ENCODE results near the gene ZNF580. TPM values are rescaled to one million over a fixed set of nuclear protein-coding genes. Genes with fewer than 3 reads are reported as not detected.

Gene ZNF580
- total and polyA plus RNA-seq, 2 of the 8 experiments (the other 6 are each of a cell fraction or from before 2014, with no cell fraction given), result 12.0 to 24.6 TPM

GRCh38 chr19:55645512-55645881 is 4.7 kb downstream of the ZNF580 start:
- H3K18ac ChIP-seq (ENCODE audit: extremely low read depth, low read length), result no peak overlapping the region
- no peak overlapping the region for H3K14ac ChIP-seq (ENCODE audit: insufficient read length)
- no peak overlapping the region for H4K5ac ChIP-seq (ENCODE audit: insufficient read length, low read depth, low read length)
- no peak overlapping the region for H2BK20ac ChIP-seq (ENCODE audit: low read length)
- H3K56ac ChIP-seq (replicated peaks; ENCODE audit: insufficient read length, low read depth, low read length), result no peak overlapping the region
- no peak overlapping the region for H3K27ac ChIP-seq (ENCODE audit: low read depth, low read length)
- H3K79me2 ChIP-seq (ENCODE audit: control insufficient read depth in 1 of 2, insufficient read depth in 2 of 2, low read length in 2 of 2), result peaks cover 4 to 21% of the 10 kb centered on the region in 2 experiments; a peak in 3 of 4 replicates
- H3K9me3 ChIP-seq (ENCODE audit: insufficient read depth in 2 of 2, low read depth in 1 of 2, low read length in 1 of 2), result no peaks in the 10 kb centered on the region
- H2BK12ac ChIP-seq (ENCODE audit: low read depth, low read length), result no peak overlapping the region
- DNase-seq (ENCODE audit: low read depth in 1 of 2, low spot score in 2 of 2), result no peak
- 88% methylated on average over 5 of the region's 5 CpGs; no CpG with 5 or more reads in 1 of the 2 experiments for WGBS, 2 experiments (ENCODE audit: extremely low coverage in 1 of 2, insufficient coverage in 1 of 2, insufficient read length in 1 of 2, insufficient replicate concordance in 2 of 2, low coverage in 1 of 2, low lambda C conversion rate in 2 of 2, missing lambda C conversion rate in 1 of 2)
- ChIA-PET POLR2A (ENCODE audit: partially characterized antibody) (interaction anchor here (0.7 to 9.2 kb wide), 6 partner anchors 11 to 240 kb away, joined by 3 to 96 read pairs (median 3); partner anchors contain the start of genes FIZ1 and ZNF784), CTCF (ENCODE audit: partially characterized antibody) (interaction anchor here (4.0 to 6.9 kb wide), 3 partner anchors 7 to 14 kb away, joined by 18 to 56 read pairs (median 30); no protein-coding TSS in a partner anchor)
- no peaks in the 10 kb centered on the region for H3K27me3 ChIP-seq (replicated peaks in 1 of 4; ENCODE audit: control insufficient read depth in 3 of 4, extremely low read depth in 1 of 4, insufficient read depth in 3 of 4, low read length in 3 of 4)
- no peak overlapping the region for H2BK120ac ChIP-seq (replicated peaks; ENCODE audit: low read depth, low read length)
- H3K23ac ChIP-seq (ENCODE audit: insufficient read length), result no peak overlapping the region
- no peak overlapping the region for H2BK5ac ChIP-seq (ENCODE audit: low read depth, low read length)
- no peak overlapping the region for H3K4ac ChIP-seq (replicated peaks; ENCODE audit: insufficient read length, low read depth, low read length)
- TF ChIP-seq NANOG (IDR thresholded peaks at IDR 0.05; ENCODE audit: insufficient read depth, low read depth, low read length, poor library complexity, severe bottlenecking) (no peak), BACH1 (IDR thresholded peaks at IDR 0.05; ENCODE audit: low read length) (no peak), SAP30 (IDR thresholded peaks at IDR 0.05; ENCODE audit: insufficient read depth, insufficient replicate concordance, low read length) (no peak), CREB1 (IDR thresholded peaks at IDR 0.05) (no peak), POU5F1 (IDR thresholded peaks at IDR 0.05; ENCODE audit: low read depth, low read length) (no peak), MAX (IDR thresholded peaks at IDR 0.05) (no peak), TCF12 (IDR thresholded peaks at IDR 0.05; ENCODE audit: low read depth, low read length) (no peak), SRF (IDR thresholded peaks at IDR 0.05; ENCODE audit: low read depth, low read length) (no peak), USF2 (IDR thresholded peaks at IDR 0.05; ENCODE audit: low read length) (no peak), NRF1 (IDR thresholded peaks at IDR 0.05; ENCODE audit: low read depth, low read length) (no peak), RFX5 (IDR thresholded peaks at IDR 0.05; ENCODE audit: borderline replicate concordance, low read depth, low read length) (no peak), SP2 (IDR thresholded peaks at IDR 0.05; ENCODE audit: low read length) (no peak)
- no peak overlapping the region for H4K91ac ChIP-seq (replicated peaks; ENCODE audit: insufficient read length, low read length)
- peaks cover 11% of the 10 kb centered on the region for H3K79me1 ChIP-seq (ENCODE audit: low read depth, low read length)
- H2AFZ ChIP-seq (ENCODE audit: low read length), result no peak overlapping the region
- FAIRE-seq, result no peak
- no peak overlapping the region for H2AK5ac ChIP-seq (ENCODE audit: low read depth, low read length)
- H3K23me2 ChIP-seq (ENCODE audit: low read depth, low read length), result peaks cover 35% of the 10 kb centered on the region
- peaks cover 0 to 4% of the 10 kb centered on the region in 2 experiments for H4K20me1 ChIP-seq (replicated peaks in 1 of 2; ENCODE audit: control insufficient read depth in 1 of 2, insufficient read depth in 2 of 2, low read length in 2 of 2)
- H3K4me2 ChIP-seq (ENCODE audit: insufficient read depth in 1 of 2, low read depth in 2 of 2, low read length in 2 of 2), result no peak overlapping the region; a peak in 1 of 4 replicates
- no peak overlapping the region for H3K9ac ChIP-seq (replicated peaks in 1 of 4; ENCODE audit: extremely low read depth in 1 of 4, low read depth in 3 of 4, low read length in 3 of 4)
- H3K36me3 ChIP-seq (ENCODE audit: control insufficient read depth in 2 of 4, insufficient read depth in 4 of 4, low read length in 3 of 4), result peaks cover 7 to 13% (median 11%) of the 10 kb centered on the region in 4 experiments
- H4K8ac ChIP-seq (ENCODE audit: extremely low read depth, insufficient read depth, low read length), result no peak overlapping the region
- H3K4me3 ChIP-seq (ENCODE audit: extremely low read depth in 1 of 4, insufficient read depth in 2 of 4, low read depth in 3 of 4, low read length in 4 of 4), result no peak overlapping the region
- peaks cover 0 to 18% (median 10%) of the 10 kb centered on the region in 4 experiments; a peak in 6 of 7 replicates for H3K4me1 ChIP-seq (replicated peaks in 1 of 4; ENCODE audit: control insufficient read depth in 3 of 4, insufficient read depth in 4 of 4, low read length in 3 of 4)
- H2BK15ac ChIP-seq (ENCODE audit: low read length), result no peak overlapping the region

All from H1 (cell line).